MV-4-11 (cell line): Measurements from ENCODE around the gene XYLT1.

Experiments used
- DNase-seq: peaks from one replicate; lab custom pipeline; 2025; lab: John Stamatoyannopoulos, UW

The XYLT1 gene

GRCh38 chr16:17098685-17099084, 372.1 kb downstream of the XYLT1 start:
- no peak for DNase-seq

GRCh38 chr16:17084130-17084529, 386.6 kb downstream of the XYLT1 start:
- DNase-seq: no peak

- no peak for DNase-seq
Observed at GRCh38 chr16:17083628-17084027, 387.1 kb downstream of the XYLT1 start.

GRCh38 chr16:17082095-17082882, 388.5 kb downstream of the XYLT1 start:
- no peak for DNase-seq

GRCh38 chr16:17080105-17080504, 390.7 kb downstream of the XYLT1 start:
- DNase-seq: no peak

GRCh38 chr16:17078931-17079631, 391.7 kb downstream of the XYLT1 start:
- DNase-seq: no peak

GRCh38 chr16:17076818-17077498, 393.8 kb downstream of the XYLT1 start:
- no peak for DNase-seq

GRCh38 chr16:17076092-17076754, 394.5 kb downstream of the XYLT1 start:
- DNase-seq: no peak

GRCh38 chr16:17072104-17072503, 398.7 kb downstream of the XYLT1 start:
- DNase-seq: no peak

GRCh38 chr16:17070882-17071592, 399.7 kb downstream of the XYLT1 start:
- DNase-seq: peak; percentile 81

- DNase-seq: no peak
Observed at GRCh38 chr16:17069681-17070080, 401.1 kb downstream of the XYLT1 start.

- no peak for DNase-seq
Observed at GRCh38 chr16:17068524-17068923, 402.2 kb downstream of the XYLT1 start.

GRCh38 chr16:17067882-17068281, 402.9 kb downstream of the XYLT1 start:
- peak; percentile 20 for DNase-seq

- DNase-seq: peak; percentile 33
Observed at GRCh38 chr16:17063201-17064139, 407.3 kb downstream of the XYLT1 start.

- no peak for DNase-seq
Observed at GRCh38 chr16:17062676-17063075, 408.1 kb downstream of the XYLT1 start.

- DNase-seq: no peak
Observed at GRCh38 chr16:17061326-17061725, 409.4 kb downstream of the XYLT1 start.

GRCh38 chr16:17058471-17058870, 412.3 kb downstream of the XYLT1 start:
- no peak for DNase-seq

- DNase-seq: no peak
Observed at GRCh38 chr16:17056666-17057065, 414.1 kb downstream of the XYLT1 start.

- no peak for DNase-seq
Observed at GRCh38 chr16:17053536-17054160, 417.1 kb downstream of the XYLT1 start.
